Erythroblast (primary cell): ENCODE data around the gene PON2.

ENCODE experiments used
- GATA1 ChIP-seq: IDR thresholded peaks from 2 replicates; pipeline ENCODE4 v1.6.1; 2011; ENCODE audit warnings: low read depth, mild to moderate bottlenecking, control low read depth, low read length, moderate library complexity
- POLR2A ChIP-seq: IDR thresholded peaks from 2 replicates; pipeline ENCODE4 v1.6.1; 2011; ENCODE audit warnings: mild to moderate bottlenecking, low read length

DNA sequence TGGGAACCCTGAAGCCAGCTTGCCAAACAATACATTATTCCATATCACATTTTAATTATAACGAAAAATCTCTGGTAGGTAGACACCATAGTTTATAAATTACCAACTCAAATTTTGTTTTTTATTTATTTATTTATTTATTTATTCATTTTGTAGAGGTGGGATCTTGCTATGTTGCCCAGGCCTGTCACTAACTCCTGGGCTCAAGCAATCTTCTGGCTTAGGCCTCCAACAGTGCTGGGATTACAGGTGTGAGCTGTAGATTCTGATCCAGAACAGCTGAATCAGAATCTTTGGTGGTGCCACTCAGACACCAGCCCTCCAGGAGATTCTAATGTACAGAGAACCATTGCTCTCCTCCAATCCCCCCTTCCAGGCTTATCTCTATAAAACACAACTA, 1.7 kb downstream of the PON2 start:
- TF ChIP-seq POLR2A = no peak
- no peak for TF ChIP-seq GATA1
